Neural cell (in vitro differentiated cells): ENCODE measurements around the gene UBE2D1.

Source experiments
- CTCF ChIP-seq: fragments of 450-650 bp; IDR thresholded peaks from 2 replicates; pipeline ENCODE4 v1.5.1; 2014; ENCODE audit warnings: antibody characterized with exemption, mild to moderate bottlenecking, moderate library complexity; ENCODE audit not compliant: poor library complexity, severe bottlenecking
- POLR2AphosphoS5 ChIP-seq: IDR thresholded peaks from 2 replicates; pipeline ENCODE4 v1.6.1; 2012
- RAD21 ChIP-seq: fragments of 450-650 bp; conservative IDR thresholded peaks from 2 replicates; pipeline ENCODE4 v1.6.1; 2014; ENCODE audit warnings: antibody characterized with exemption, mild to moderate bottlenecking, moderate library complexity
- REST ChIP-seq: IDR thresholded peaks from 2 replicates; pipeline ENCODE4 v1.6.1; 2012; ENCODE audit warnings: borderline replicate concordance

- TF ChIP-seq REST (no peak), CTCF (no peak), POLR2AphosphoS5 (no peak), RAD21 (no peak)
Observed at GRCh38 chr10:58362027-58362789, 27.4 kb downstream of the UBE2D1 start.
